Measurements from ENCODE around the gene NCMAP.
"Not testable (repeated sequence)": the region's sequence is repeated elsewhere in the genome, so short reads cannot be mapped to it uniquely, and the experiment has no call there.

The NCMAP gene

GRCh38 chr1:24544239-24544638 is 11.6 kb upstream of the NCMAP start:
- H3K27ac ChIP-seq, result no peak overlapping the region
- no peak for TF ChIP-seq ZFX (IDR thresholded peaks at IDR 0.05; ENCODE audit: borderline replicate concordance)
- TF ChIP-seq CTCF (IDR thresholded peaks at IDR 0.05), result no peak

- no peak for TF ChIP-seq CTCF (IDR thresholded peaks at IDR 0.05)
- TF ChIP-seq ZFX (IDR thresholded peaks at IDR 0.05; ENCODE audit: borderline replicate concordance), result no peak
- H3K27ac ChIP-seq, result no peak overlapping the region
These were observed 10.2 kb upstream of the NCMAP start for GRCh38 chr1:24545662-24546061.

- no peak overlapping the region for H3K27ac ChIP-seq
- TF ChIP-seq ZFX (IDR thresholded peaks at IDR 0.05; ENCODE audit: borderline replicate concordance), result no peak
- no peak for TF ChIP-seq CTCF (IDR thresholded peaks at IDR 0.05)
These were observed 8.7 kb upstream of the NCMAP start for GRCh38 chr1:24547195-24547594.

GRCh38 chr1:24548070-24548469 is 7.8 kb upstream of the NCMAP start:
- TF ChIP-seq CTCF (IDR thresholded peaks at IDR 0.05), result no peak
- no peak overlapping the region for H3K27ac ChIP-seq

GRCh38 chr1:24549210-24549609 is 6.7 kb upstream of the NCMAP start:
- H3K27ac ChIP-seq, result not testable (repeated sequence)

GRCh38 chr1:24551290-24551959 is 4.5 kb upstream of the NCMAP start:
- H3K27ac ChIP-seq, result no peak overlapping the region
- TF ChIP-seq ZFX (IDR thresholded peaks at IDR 0.05; ENCODE audit: borderline replicate concordance) (no peak), CTCF (IDR thresholded peaks at IDR 0.05) (no peak)

- H3K27ac ChIP-seq, result no peak overlapping the region
- TF ChIP-seq CTCF (IDR thresholded peaks at IDR 0.05) (no peak), ZFX (IDR thresholded peaks at IDR 0.05; ENCODE audit: borderline replicate concordance) (no peak)
These were observed 3.8 kb upstream of the NCMAP start for GRCh38 chr1:24551960-24552571.

- H3K27ac ChIP-seq, result no peak overlapping the region
- TF ChIP-seq CTCF (IDR thresholded peaks at IDR 0.05) (no peak), ZFX (IDR thresholded peaks at IDR 0.05; ENCODE audit: borderline replicate concordance) (no peak)
These were observed 2.0 kb upstream of the NCMAP start for GRCh38 chr1:24553931-24554330.
